GM19351 (cell line): ENCODE measurements around the gene CEBPG.

Source experiments
- ATAC-seq: cut with Tn5 transposase; IDR thresholded peaks from one replicate; pipeline ENCODE4 v1.9.1; 2021; ENCODE audit warnings: mild to moderate bottlenecking, moderate library complexity; ENCODE audit not compliant: unreplicated experiment

Gene CEBPG

GRCh38 chr19:33392341-33393285, 19.1 kb downstream of the CEBPG start:
- ATAC-seq: no peak

DNA sequence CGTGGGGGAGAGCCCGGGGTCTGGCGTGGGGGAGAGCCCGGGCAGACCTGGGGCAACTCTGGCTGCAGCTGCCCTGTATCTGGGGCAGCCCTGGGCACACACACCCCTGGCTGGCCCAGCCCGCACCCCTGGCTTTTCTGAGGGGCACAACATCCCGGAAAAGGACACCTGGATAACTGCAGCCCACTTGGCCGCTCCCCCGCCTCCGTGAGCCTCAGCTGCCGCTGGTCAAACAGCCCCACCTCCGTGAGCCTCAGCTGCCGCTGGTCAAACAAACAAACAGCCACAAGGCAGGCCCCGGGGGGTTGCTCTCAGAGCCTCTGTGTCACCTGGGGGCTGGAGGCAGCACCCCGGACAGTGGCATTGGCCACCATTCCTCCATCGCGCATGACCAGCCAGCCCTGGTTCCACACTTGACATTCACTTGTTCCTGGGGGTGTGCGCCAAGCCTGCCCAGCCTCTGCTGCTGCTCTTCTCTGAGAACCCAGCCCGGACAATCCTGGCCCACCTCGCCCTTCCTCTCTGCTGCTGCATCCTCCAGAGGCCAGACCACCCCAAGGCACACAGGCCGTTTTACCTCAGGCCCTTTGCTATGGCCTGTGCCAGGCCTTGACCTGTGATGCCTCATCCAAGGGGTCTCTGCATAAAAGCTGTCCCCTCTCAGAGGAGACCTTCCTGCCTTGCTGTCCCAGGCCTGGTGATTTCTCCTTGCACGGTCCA, 19.9 kb downstream of the CEBPG start:
- no peak for ATAC-seq

- ATAC-seq: no peak
These were observed 20.7 kb downstream of the CEBPG start for GRCh38 chr19:33394006-33394722.

DNA sequence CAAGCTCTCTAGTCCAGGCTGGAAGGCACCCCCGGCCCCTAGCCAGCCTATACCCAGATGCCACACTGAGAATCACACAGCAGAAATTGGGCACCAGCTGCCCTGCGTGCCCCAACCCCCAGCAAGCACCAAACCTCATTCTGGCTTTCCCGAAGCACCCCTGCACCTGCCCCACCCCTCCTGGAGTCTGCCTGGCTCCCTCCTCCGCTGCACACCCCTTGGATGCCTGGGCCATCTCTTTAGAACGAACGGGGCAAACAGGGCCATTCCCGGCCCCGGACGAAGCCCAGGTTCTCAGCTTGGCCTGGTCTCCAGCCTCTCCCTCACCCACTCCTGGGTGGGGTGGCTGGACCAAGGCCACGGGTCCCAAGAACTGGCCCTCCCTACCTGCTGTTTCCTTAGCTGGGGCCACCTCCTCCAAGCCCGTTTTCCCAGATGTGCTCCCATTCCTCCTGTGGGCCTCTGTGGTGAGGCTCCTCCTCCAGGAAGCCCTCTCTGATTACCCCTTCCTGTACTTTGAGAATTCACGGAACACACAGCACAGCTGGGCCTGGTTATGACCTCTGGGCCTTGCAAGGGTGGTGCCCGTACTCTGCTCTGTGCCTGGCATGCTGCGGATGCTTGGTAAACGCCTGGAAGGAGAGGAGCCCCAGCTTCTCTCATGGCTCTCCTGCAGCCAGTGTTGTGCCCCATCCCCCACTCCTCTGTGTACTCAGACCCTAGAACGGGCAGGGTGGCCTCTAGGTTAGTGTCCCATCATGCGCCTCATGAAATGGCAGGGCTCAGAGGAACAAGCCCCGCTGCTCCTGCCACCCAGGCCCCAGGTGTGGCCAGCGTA, 21.4 kb downstream of the CEBPG start:
- ATAC-seq: no peak

- ATAC-seq: no peak
These were observed 22.3 kb downstream of the CEBPG start for GRCh38 chr19:33395561-33396550.

GRCh38 chr19:33396701-33397535, 23.4 kb downstream of the CEBPG start:
- no peak for ATAC-seq

DNA sequence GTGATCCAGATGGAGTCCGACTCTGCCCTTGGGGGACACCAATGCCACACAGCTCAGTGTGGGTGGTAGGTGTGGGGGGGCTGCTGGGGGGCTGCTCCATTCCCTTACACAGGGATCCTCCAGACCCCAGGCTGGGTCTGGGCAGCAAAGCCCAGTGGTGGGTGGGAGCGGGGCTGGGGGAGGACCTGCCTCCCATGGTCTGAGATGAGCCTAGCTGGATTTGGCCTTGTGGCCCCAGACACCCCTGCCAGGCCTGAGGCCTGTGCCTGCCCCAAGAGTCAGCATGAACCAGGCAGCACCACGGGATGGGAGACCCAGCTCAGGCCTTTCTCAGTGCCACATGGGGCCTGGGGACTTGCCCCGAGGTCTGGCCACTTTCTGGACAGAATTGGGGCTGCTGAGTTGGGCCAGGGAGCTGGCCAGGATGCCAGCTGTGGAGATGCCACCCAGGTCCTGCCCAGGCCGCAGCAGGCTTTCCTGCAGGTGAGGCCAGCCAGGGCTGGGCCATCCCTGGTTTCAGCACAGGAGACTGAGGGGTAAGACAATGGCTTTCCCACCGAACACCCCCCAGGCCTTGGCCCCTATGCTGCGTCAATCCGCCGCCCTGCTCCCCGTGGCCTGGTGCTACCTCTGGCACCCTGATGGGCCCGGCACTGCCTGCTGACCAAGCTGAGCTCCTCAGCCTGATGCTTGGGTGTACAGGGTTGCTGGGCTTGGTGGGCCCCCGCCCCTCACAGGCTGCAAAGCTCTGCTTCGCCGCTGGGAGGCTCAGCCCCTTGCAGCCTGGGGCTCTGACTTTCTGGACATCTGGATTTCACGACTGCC, 24.2 kb downstream of the CEBPG start:
- no peak for ATAC-seq

DNA sequence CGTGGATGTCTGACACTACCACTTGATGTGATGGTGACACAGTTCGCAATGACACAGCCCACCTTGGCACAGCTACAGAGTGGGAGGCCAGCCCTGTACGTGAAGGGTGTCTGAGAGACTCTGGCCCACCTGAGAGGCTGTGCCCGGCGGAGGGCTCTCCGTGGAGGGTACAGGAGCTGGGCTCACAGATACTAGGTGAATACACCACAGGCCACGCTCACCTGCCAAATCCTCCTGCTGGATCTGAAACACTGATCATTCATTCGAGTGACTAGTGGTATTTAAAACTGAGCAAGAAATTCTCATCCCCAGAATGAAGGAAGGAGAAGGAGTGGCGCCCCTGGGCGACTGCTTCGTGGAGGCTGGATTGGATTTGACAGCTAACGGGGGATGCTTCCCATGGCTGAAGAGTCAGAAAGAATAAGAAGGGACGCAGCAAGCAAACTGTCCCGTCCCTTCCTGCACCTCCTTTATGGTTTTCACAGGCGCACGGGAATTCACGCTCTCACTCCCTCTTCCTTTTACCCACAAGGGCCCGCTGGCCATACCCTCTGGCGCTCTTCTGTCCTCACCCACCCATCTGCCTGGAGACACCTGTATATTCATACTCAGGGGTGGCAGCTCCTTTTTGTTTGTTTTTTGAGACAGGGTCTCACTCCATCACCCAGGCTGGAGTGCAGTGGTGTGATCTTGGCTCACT, 25.0 kb downstream of the CEBPG start:
- no peak for ATAC-seq

DNA sequence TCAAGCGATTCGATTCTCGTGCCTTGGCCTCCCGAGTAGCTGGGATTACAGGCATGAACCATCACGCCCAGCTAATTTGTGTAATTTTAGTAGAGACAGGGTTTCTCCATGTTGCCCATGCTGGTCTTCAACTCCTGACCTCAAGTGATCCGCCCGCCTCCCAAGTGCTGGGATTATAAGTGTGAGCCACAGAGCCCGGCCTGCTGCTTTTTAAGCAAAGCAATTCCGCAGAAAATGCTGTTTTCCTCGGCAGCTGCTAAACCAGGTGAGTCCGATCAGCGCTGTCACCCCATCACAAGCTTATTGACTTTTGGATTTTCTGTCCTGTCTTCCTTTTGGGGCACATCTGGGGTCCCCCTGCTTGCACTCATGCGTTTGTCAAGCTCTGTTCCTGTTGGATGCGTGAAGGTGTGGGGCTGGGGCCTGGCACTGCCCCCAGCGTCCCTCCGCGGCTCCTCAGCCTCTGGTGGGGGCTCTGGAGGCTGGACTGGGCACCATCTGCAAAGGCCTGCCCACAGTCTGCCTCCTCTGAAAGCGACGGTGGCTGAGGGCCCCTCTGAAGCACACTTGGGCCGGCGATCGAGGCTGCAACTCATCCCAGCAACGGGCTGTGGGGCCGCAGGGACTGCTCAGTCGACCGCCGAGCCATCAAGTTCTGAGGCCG, 25.7 kb downstream of the CEBPG start:
- ATAC-seq: no peak

DNA sequence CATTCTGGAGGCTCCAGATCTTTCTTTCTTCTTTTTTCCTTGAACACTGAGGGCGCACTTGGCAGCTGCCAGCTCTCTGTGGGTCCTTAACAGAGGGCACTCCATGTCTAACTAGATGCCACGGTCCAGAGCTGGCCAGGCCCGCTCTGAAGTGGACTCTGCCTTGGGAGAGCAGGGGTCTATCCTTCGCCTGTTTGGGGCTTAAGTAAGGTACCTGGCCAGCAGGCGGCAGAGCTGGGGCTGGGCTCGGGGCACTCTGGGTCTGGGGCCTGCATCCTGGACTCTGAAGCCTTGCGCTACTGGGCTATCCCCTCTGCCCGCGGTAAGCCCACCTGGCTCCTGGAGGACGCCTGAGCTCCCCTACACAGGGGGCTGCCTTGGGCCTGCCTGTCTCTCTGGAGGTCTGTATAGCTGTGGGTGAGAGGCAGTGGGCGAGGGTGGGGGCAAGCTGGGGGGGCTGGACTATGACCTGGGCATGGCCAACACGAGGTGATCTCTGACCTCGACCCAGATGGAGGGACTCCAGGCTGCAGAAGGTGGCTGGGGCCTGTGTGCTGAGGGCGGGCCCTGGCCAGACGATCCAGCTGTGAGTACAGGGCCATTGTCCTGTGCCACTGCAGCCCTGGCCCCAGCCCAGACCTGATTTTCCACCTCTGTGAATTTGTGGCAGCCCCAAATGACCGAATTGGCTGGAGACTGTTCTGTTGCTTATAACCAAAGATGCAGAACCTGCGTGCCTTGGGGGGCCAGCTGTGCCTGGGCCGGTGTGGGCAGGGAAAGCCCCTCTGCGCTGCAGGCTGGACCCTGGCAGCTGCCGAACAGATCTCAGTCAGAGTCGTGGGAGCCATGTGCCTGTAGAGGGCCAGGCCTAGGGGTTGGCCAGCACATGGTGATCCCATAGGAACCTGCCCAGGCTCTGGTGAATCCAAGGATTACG, 26.5 kb downstream of the CEBPG start:
- ATAC-seq: no peak

GRCh38 chr19:33400856-33401682, 27.6 kb downstream of the CEBPG start:
- no peak for ATAC-seq

DNA sequence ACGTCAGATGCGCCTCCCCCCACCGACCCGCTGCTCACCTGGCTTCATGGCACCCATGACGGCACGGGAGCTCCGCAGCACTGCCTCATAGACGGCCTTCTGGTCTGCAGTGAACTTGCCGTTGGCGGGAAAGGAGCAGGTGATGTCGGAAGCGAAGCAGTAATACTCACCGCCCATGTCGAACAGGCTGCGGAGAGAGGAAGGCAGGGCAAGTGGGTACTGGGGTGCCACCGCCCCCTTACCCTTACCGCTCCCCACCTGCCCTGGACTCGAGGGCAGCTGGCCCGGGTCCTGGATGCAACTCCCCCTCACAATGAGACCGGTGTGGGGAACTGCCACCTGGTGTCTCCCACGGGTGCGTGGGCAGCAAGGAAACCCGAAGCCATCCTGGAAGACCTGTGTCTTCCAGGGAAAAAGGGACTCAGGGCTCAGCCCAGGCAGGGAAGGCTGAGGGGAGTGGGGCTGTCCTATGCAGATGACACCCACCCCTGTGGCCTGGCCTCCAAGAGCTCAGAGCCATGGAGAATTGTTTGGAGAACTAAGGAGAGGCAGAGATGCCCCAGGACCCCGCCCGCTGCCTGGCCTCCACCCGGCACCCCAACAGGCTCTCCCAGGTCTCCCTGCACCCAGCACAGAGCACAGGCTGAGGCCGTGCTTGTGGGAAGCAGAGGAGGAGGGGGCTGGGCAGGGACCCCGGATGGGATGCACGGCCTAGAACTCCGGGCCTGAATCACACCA, 28.3 kb downstream of the CEBPG start:
- no peak for ATAC-seq

GRCh38 chr19:33402421-33403220, 29.1 kb downstream of the CEBPG start:
- ATAC-seq: no peak
